ENCODE data around the gene FOSL1. TPM values are rescaled to one million over a fixed set of nuclear protein-coding genes. Genes with fewer than 3 reads are reported as not detected.

Gene FOSL1
- total RNA-seq, 1 experiment from 2014 or later = 20.5 TPM

GRCh38 chr11:65891219-65892136 is 8.7 kb downstream of the FOSL1 start (continued):
- TF ChIP-seq ZNF281 (CRISPR knock-in tag; IDR thresholded peaks at IDR 0.05) (0 out of 2 replicates have a peak, but pooled peaks have one; percentile 0), ATF3 (CRISPR knock-in tag; conservative IDR thresholded peaks at IDR 0.05) (no peak), TEAD1 (CRISPR knock-in tag; IDR thresholded peaks at IDR 0.05) (no peak), RELA (CRISPR knock-in tag; IDR thresholded peaks at IDR 0.05; ENCODE audit: borderline replicate concordance) (no peak), ZMAT4 (CRISPR knock-in tag; IDR thresholded peaks at IDR 0.05) (no peak), TCF7 (CRISPR knock-in tag; IDR thresholded peaks at IDR 0.05; ENCODE audit: low read depth) (no peak), MLX (CRISPR knock-in tag; IDR thresholded peaks at IDR 0.05) (no peak), GABPB1 (CRISPR knock-in tag; IDR thresholded peaks at IDR 0.05) (peak; percentile 37; the same call in 1 of the 2 replicates), PRRX2 (CRISPR knock-in tag; IDR thresholded peaks at IDR 0.05) (no peak), ATF1 (CRISPR knock-in tag; IDR thresholded peaks at IDR 0.05) (no peak), OVOL2 (CRISPR knock-in tag; IDR thresholded peaks at IDR 0.05; ENCODE audit: borderline replicate concordance) (no peak), AFF4 (CRISPR knock-in tag; IDR thresholded peaks at IDR 0.05; ENCODE audit: borderline replicate concordance) (no peak), HMGA2 (CRISPR knock-in tag; IDR thresholded peaks at IDR 0.05) (no peak), ZBTB21 (CRISPR knock-in tag; IDR thresholded peaks at IDR 0.05; ENCODE audit: borderline replicate concordance) (no peak), MXD4 (CRISPR knock-in tag; IDR thresholded peaks at IDR 0.05; ENCODE audit: borderline replicate concordance) (no peak), ARID4B (CRISPR knock-in tag; IDR thresholded peaks at IDR 0.05; ENCODE audit: borderline replicate concordance) (no peak; the same call in 1 of the 2 replicates), CDX4 (CRISPR knock-in tag; IDR thresholded peaks at IDR 0.05; ENCODE audit: borderline replicate concordance) (no peak), CREM (CRISPR knock-in tag; IDR thresholded peaks at IDR 0.05) (0 out of 2 replicates have a peak, but pooled peaks have one; percentile 31), ATF2 (CRISPR knock-in tag; IDR thresholded peaks at IDR 0.05; ENCODE audit: borderline replicate concordance, low read depth) (peak; percentile 41; the same call in 1 of the 2 replicates), HMGXB4 (CRISPR knock-in tag; IDR thresholded peaks at IDR 0.05) (peak; percentile 66; the same call in 1 of the 2 replicates)
